ENCODE measurements around the gene LMX1B.

Gene LMX1B

GRCh38 chr9:126738553-126738952 lies 124.8 kb downstream of the LMX1B start:
- Histone ChIP-seq H3K4me1 (ENCODE audit: control insufficient read depth in 1 of 2, insufficient read depth in 1 of 2, low read depth in 1 of 2, low read length in 1 of 2) (no peaks in the 10 kb centered on the region), H3K9me3 (no peaks in the 10 kb centered on the region), H3K36me3 (no peaks in the 10 kb centered on the region), H3K27ac (no peak overlapping the region), H3K4me3 (ENCODE audit: low read depth in 1 of 2, low read length in 1 of 2) (no peak overlapping the region), H3K27me3 (peaks cover 24% of the 10 kb centered on the region)
- TF ChIP-seq CTCF (IDR thresholded peaks at IDR 0.05) = no peak

- Histone ChIP-seq H3K36me3 (no peaks in the 10 kb centered on the region), H3K4me1 (ENCODE audit: control insufficient read depth in 1 of 2, insufficient read depth in 1 of 2, low read depth in 1 of 2, low read length in 1 of 2) (no peaks in the 10 kb centered on the region), H3K27ac (no peak overlapping the region), H3K9me3 (no peaks in the 10 kb centered on the region), H3K4me3 (ENCODE audit: low read depth in 1 of 2, low read length in 1 of 2) (no peak overlapping the region), H3K27me3 (peaks cover 52% of the 10 kb centered on the region)
- no peak for TF ChIP-seq CTCF (IDR thresholded peaks at IDR 0.05)
Measured at GRCh38 chr9:126743041-126743440, 129.3 kb downstream of the LMX1B start.

GRCh38 chr9:126745574-126746411 lies 132.1 kb downstream of the LMX1B start:
- Histone ChIP-seq H3K4me1 (ENCODE audit: control insufficient read depth in 1 of 2, insufficient read depth in 1 of 2, low read depth in 1 of 2, low read length in 1 of 2) (no peaks in the 10 kb centered on the region), H3K27ac (no peak overlapping the region), H3K9me3 (no peaks in the 10 kb centered on the region), H3K27me3 (peaks cover 40% of the 10 kb centered on the region), H3K36me3 (no peaks in the 10 kb centered on the region), H3K4me3 (ENCODE audit: low read depth in 1 of 2, low read length in 1 of 2) (no peak overlapping the region)
- TF ChIP-seq CTCF (IDR thresholded peaks at IDR 0.05) = no peak
